ENCODE measurements around the gene SDK2.

- TF ChIP-seq CTCF (conservative IDR thresholded peaks at IDR 0.05; ENCODE audit: low read depth in 2 of 2) (no peak), EZH2 (IDR thresholded peaks at IDR 0.05; ENCODE audit: low read depth, unreplicated experiment) (no peak)
Measured at GRCh38 chr17:73621685-73622084, 22.6 kb downstream of the SDK2 start.
